Panc1 (cell line): Measurements from ENCODE around the gene MRPL41. TPM values are rescaled to one million over a fixed set of nuclear protein-coding genes. Genes with fewer than 3 reads are reported as not detected.

Source experiments
- ATAC-seq: fragments of 200-7000 bp; cut with Tn5 transposase; 2 replicates; pipeline ENCODE4 v1.9.1; 2020; ENCODE audit warnings: mild to moderate bottlenecking, moderate library complexity
- BruUV-seq: library from RNA; stranded (reverse); fragments of 400-500 nt; replicated peaks from 2 replicates; lab custom pipeline; 2021; lab: Mats Ljungman, UMichigan
- CTCF ChIA-PET: fragments of 300-600 bp; sonication (Branson Sonifier 250); formaldehyde crosslinking; loops from one replicate; lab custom pipeline; 2022; ENCODE audit warnings: antibody characterized with exemption; lab: Charles Lee
- POLR2A ChIA-PET: fragments of 300-600 bp; sonication (Branson Sonifier 250); formaldehyde crosslinking; loops from one replicate; lab custom pipeline; 2022; ENCODE audit warnings: antibody characterized with exemption; lab: Charles Lee
- DNase-seq: peaks from one replicate; pipeline ENCODE4 v3.0.0-alpha.2; 2010; ENCODE audit warnings: low read depth, low spot score
- H3K27ac ChIP-seq: 2 replicates; pipeline ENCODE4 v1.5.1; 2011; ENCODE audit warnings: mild to moderate bottlenecking, low read length, inconsistent platforms
- H3K27me3 ChIP-seq: fragments of 200-500 bp; sonication (Bioruptor generic); 2 replicates; pipeline ENCODE4 v1.6.0; 2014; ENCODE audit warnings: low read length, inconsistent platforms; ENCODE audit not compliant: control insufficient read depth, insufficient read depth
- H3K36me3 ChIP-seq: fragments of 200-500 bp; sonication (Bioruptor generic); 2 replicates; pipeline ENCODE4 v1.5.1; 2014; ENCODE audit warnings: inconsistent platforms, mild to moderate bottlenecking, low read length, moderate library complexity; ENCODE audit not compliant: control insufficient read depth, insufficient read depth
- H3K4me1 ChIP-seq: 2 replicates; pipeline ENCODE4 v1.5.1; 2011; ENCODE audit warnings: inconsistent platforms, mild to moderate bottlenecking, low read length, moderate library complexity; ENCODE audit not compliant: control insufficient read depth, insufficient read depth
- H3K4me3 ChIP-seq, 2 experiments: 2 replicates each; pipeline ENCODE4 v1.5.1; 2011 to 2012; ENCODE audit warnings: low read depth in 2 of 2, low read length in 2 of 2, mild to moderate bottlenecking in 2 of 2, inconsistent platforms in 1 of 2, moderate library complexity in 1 of 2
- H3K9me3 ChIP-seq: fragments of 200-500 bp; sonication (Bioruptor generic); 2 replicates; pipeline ENCODE4 v1.5.1; 2014; ENCODE audit warnings: low read depth, mild to moderate bottlenecking, inconsistent platforms, low read length, moderate library complexity; ENCODE audit not compliant: control insufficient read depth, insufficient read depth
- POLR2AphosphoS5 ChIP-seq: IDR thresholded peaks from 2 replicates; pipeline ENCODE4 v1.6.1; 2012; ENCODE audit warnings: mild to moderate bottlenecking, low read depth, low read length, moderate library complexity
- SIN3A ChIP-seq: IDR thresholded peaks from 2 replicates; pipeline ENCODE4 v1.6.1; 2012; ENCODE audit warnings: low read depth, mild to moderate bottlenecking, low read length, moderate library complexity, borderline replicate concordance; ENCODE audit not compliant: insufficient read depth
- TCF7L2 ChIP-seq: IDR thresholded peaks from 2 replicates; pipeline ENCODE4 v1.6.1; 2011; ENCODE audit warnings: mild to moderate bottlenecking, low read depth, low read length, inconsistent platforms
- in situ Hi-C: cut with HindIII; loops from 2 replicates; pipeline ENCODE4 v1.10.0; 2016; ENCODE audit warnings: low sequenced_read_pairs, low pct_unique_long_range_greater_than_20kb
- intact Hi-C: fragments of 100-400 bp; cut with micrococcal nuclease; formaldehyde crosslinking; loops from one replicate; pipeline ENCODE4 v1.10.0; 2022; ENCODE audit not compliant: unreplicated experiment
- total RNA-seq: library from RNA; stranded (reverse); gene quantifications from one replicate; pipeline ENCODE4 v1.2.1, GENCODE V29; 2021; ENCODE audit not compliant: unreplicated experiment
- TF ChIP-seq, protein P1 (sequence below): fragments of 450-650 bp; IDR thresholded peaks from 2 replicates; pipeline ENCODE4 v1.5.1; 2017; ENCODE audit warnings: mild to moderate bottlenecking
- TF ChIP-seq, protein P2 (sequence below), 2 experiments: IDR thresholded peaks; 2 replicates each; pipeline ENCODE4 v1.6.1; 2011 to 2012; ENCODE audit warnings: low read depth in 2 of 2, control low read depth in 1 of 2, low read length in 1 of 2, mild to moderate bottlenecking in 1 of 2, moderate library complexity in 1 of 2; ENCODE audit not compliant: insufficient read depth in 1 of 2

Gene MRPL41
- total RNA-seq, 1 experiment from 2014 or later, result 86.4 TPM

DNA sequence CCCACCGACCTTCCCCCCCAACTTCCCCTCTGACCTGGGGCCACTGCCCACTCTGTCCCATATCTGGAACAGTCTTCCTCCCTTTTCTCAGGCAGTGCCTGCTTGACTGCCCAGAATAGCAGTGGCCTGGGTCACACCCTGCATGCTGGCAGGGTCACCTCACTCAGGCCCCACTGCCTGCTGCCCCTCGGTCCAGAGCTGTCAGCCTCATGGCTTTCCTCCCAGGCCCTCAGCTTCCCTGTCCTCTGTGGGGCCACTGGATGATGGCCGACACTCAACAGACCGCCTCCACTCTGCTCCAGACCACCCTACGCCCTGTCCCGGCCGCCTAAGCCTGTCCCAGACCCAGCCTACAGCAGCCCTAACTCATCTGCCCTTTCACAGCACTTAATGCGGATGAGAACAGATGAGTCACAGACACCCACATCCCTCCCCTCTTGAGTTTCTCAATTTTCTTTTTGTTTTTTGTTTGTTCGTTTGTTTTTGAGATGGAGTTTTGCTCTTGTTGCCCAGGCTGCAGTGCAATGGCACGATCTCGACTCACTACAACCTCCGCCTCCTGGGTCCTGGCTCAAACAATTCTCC is 7.4 kb upstream of the MRPL41 start:
- ATAC-seq, result no peak
- no peak overlapping the region for H3K4me3 ChIP-seq
- DNase-seq, result no peak
- in situ Hi-C loops, result no loop called here
- intact Hi-C loops, result no loop called here
- BruUV-seq, result no TSS peak
- TF ChIP-seq, protein P1, sequence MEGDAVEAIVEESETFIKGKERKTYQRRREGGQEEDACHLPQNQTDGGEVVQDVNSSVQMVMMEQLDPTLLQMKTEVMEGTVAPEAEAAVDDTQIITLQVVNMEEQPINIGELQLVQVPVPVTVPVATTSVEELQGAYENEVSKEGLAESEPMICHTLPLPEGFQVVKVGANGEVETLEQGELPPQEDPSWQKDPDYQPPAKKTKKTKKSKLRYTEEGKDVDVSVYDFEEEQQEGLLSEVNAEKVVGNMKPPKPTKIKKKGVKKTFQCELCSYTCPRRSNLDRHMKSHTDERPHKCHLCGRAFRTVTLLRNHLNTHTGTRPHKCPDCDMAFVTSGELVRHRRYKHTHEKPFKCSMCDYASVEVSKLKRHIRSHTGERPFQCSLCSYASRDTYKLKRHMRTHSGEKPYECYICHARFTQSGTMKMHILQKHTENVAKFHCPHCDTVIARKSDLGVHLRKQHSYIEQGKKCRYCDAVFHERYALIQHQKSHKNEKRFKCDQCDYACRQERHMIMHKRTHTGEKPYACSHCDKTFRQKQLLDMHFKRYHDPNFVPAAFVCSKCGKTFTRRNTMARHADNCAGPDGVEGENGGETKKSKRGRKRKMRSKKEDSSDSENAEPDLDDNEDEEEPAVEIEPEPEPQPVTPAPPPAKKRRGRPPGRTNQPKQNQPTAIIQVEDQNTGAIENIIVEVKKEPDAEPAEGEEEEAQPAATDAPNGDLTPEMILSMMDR, result no peak
- TF ChIP-seq, protein P2, sequence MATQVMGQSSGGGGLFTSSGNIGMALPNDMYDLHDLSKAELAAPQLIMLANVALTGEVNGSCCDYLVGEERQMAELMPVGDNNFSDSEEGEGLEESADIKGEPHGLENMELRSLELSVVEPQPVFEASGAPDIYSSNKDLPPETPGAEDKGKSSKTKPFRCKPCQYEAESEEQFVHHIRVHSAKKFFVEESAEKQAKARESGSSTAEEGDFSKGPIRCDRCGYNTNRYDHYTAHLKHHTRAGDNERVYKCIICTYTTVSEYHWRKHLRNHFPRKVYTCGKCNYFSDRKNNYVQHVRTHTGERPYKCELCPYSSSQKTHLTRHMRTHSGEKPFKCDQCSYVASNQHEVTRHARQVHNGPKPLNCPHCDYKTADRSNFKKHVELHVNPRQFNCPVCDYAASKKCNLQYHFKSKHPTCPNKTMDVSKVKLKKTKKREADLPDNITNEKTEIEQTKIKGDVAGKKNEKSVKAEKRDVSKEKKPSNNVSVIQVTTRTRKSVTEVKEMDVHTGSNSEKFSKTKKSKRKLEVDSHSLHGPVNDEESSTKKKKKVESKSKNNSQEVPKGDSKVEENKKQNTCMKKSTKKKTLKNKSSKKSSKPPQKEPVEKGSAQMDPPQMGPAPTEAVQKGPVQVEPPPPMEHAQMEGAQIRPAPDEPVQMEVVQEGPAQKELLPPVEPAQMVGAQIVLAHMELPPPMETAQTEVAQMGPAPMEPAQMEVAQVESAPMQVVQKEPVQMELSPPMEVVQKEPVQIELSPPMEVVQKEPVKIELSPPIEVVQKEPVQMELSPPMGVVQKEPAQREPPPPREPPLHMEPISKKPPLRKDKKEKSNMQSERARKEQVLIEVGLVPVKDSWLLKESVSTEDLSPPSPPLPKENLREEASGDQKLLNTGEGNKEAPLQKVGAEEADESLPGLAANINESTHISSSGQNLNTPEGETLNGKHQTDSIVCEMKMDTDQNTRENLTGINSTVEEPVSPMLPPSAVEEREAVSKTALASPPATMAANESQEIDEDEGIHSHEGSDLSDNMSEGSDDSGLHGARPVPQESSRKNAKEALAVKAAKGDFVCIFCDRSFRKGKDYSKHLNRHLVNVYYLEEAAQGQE (IDR thresholded peaks at IDR 0.05; ENCODE audit: insufficient read depth in 1 of 2, low read depth in 2 of 2, low read length in 1 of 2), result no peak
- no peak overlapping the region for H3K27ac ChIP-seq
- POLR2A ChIA-PET, result interaction anchor here (0.6 kb wide), 1 partner anchor 265 kb away, joined by 4 read pairs; no protein-coding TSS in a partner anchor
- H3K27me3 ChIP-seq, result no peaks in the 10 kb centered on the region
- H3K9me3 ChIP-seq, result no peaks in the 10 kb centered on the region
- H3K4me1 ChIP-seq, result no peaks in the 10 kb centered on the region
- CTCF ChIA-PET, result no interaction called here
- H3K36me3 ChIP-seq, result no peaks in the 10 kb centered on the region

DNA sequence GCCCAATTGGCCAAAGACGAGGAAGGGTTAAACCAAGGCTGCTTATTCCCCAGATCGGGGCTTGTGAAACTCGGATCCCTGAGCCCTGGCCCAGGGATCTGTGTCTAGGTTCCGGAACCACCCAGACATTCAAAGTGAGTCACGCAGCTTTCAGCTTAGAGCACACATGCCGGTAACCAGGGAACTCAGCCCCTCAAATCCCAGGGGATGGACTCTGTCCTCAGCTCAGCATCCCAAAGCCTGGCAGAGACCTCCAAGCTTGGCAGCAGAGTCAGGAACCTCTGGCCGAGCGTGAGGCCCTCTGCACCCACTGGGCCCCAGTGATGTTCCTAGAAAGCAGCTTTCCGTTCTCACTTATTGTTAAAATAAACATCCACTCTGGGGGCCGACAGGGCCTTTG is 6.6 kb upstream of the MRPL41 start:
- DNase-seq, result no peak
- Histone ChIP-seq H3K27ac (no peak overlapping the region), H3K9me3 (no peaks in the 10 kb centered on the region), H3K27me3 (no peaks in the 10 kb centered on the region), H3K4me1 (peaks cover 4% of the 10 kb centered on the region; the same call in 1 of the 2 replicates), H3K4me3 (no peak overlapping the region), H3K36me3 (no peaks in the 10 kb centered on the region)
- ChIA-PET CTCF (no interaction called here), POLR2A (no interaction called here)
- no TSS peak for BruUV-seq
- TF ChIP-seq, protein P2 (IDR thresholded peaks at IDR 0.05; ENCODE audit: insufficient read depth in 1 of 2, low read depth in 2 of 2, low read length in 1 of 2), result no peak
- TF ChIP-seq, protein P1, result no peak
- TF ChIP-seq POLR2AphosphoS5 (no peak), SIN3A (no peak), TCF7L2 (no peak)
- in situ Hi-C loops, result no loop called here
- intact Hi-C loops, result no loop called here
- no peak for ATAC-seq
